HG03045 (cell line): ENCODE measurements around the gene EWSR1.
"Not testable (repeated sequence)": the region's sequence is repeated elsewhere in the genome, so short reads cannot be mapped to it uniquely, and the experiment has no call there.

ENCODE experiments used
- ATAC-seq: cut with Tn5 transposase; IDR thresholded peaks from one replicate; pipeline ENCODE4 v1.9.1; 2021; ENCODE audit warnings: mild to moderate bottlenecking, moderate library complexity; ENCODE audit not compliant: unreplicated experiment

The EWSR1 gene

GRCh38 chr22:29245626-29246385 lies 22.3 kb upstream of the EWSR1 start:
- no peak for ATAC-seq

- not testable (repeated sequence) for ATAC-seq
Observed at GRCh38 chr22:29247891-29248290, 20.2 kb upstream of the EWSR1 start.

- ATAC-seq: no peak
Observed at GRCh38 chr22:29251265-29251664, 16.8 kb upstream of the EWSR1 start.

GRCh38 chr22:29251981-29252911 lies 15.8 kb upstream of the EWSR1 start:
- ATAC-seq: no peak

- ATAC-seq: no peak
Observed at GRCh38 chr22:29253561-29254285, 14.3 kb upstream of the EWSR1 start.

- no peak for ATAC-seq
Observed at GRCh38 chr22:29254286-29254660, 13.8 kb upstream of the EWSR1 start.

- no peak for ATAC-seq
Observed at GRCh38 chr22:29255064-29255621, 12.9 kb upstream of the EWSR1 start.

- ATAC-seq: no peak
Observed at GRCh38 chr22:29256606-29257325, 11.3 kb upstream of the EWSR1 start.

- no peak for ATAC-seq
Observed at GRCh38 chr22:29257751-29258181, 10.3 kb upstream of the EWSR1 start.

- no peak for ATAC-seq
Observed at GRCh38 chr22:29258407-29259252, 9.4 kb upstream of the EWSR1 start.

GRCh38 chr22:29259253-29259899 lies 8.7 kb upstream of the EWSR1 start:
- no peak for ATAC-seq

- no peak for ATAC-seq
Observed at GRCh38 chr22:29260031-29260560, 8.0 kb upstream of the EWSR1 start.

GRCh38 chr22:29260601-29261315 lies 7.3 kb upstream of the EWSR1 start:
- ATAC-seq: no peak

GRCh38 chr22:29263791-29264276 lies 4.2 kb upstream of the EWSR1 start:
- no peak for ATAC-seq

- no peak for ATAC-seq
Observed at GRCh38 chr22:29265305-29265704, 2.8 kb upstream of the EWSR1 start.

- ATAC-seq: no peak
Observed at GRCh38 chr22:29265929-29266328, 2.1 kb upstream of the EWSR1 start.

- ATAC-seq: no peak
Observed at GRCh38 chr22:29266564-29267461, 1.3 kb upstream of the EWSR1 start.
